NCI-H2227 (cell line): Measurements from ENCODE around the gene NEB.
A peak's percentile ranks its signal among the peaks of the same experiment; 100 is the strongest.

Experiments
- DNase-seq: peaks from one replicate; lab custom pipeline; 2025; ENCODE audit not compliant: unreplicated experiment; lab: John Stamatoyannopoulos, UW

Gene NEB

DNA sequence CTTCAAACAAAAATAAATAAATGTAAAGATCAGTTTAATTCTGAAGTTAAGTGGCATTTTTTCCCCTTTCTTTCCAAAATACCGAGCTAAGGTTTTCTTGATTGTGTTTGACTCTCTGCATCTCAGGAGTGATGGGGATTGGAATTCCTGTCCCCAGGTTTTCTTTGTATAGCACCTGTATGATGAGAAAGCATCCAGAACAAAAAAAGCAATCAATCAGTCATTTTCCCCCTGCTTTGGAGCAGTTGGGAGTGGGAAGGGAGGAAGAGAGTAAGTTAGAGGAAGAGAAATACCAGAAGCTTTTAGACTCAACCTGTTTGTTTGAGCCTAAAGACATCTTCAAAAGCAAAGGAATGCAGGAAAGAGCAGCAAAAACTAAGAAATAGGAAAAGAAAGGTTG, 236.1 kb downstream of the NEB start:
- no peak for DNase-seq

DNA sequence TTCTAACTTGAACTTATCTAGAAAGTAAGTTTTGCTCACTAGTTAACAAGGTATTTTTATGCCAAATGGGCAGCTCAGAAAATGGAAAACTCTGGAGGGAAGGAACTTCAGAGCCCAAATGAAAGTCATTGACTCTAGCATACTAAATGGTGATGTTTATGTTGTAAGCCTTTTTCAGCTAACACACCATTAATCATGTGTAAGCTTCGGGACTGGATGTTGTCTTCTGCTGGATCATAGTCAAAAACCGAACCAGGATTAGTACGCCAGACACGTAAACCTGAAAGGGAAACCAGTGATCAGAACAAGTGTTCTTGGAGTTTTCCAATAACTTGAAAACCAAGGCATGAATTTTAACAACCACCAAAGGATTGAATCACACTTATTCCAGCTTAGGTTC, 242.8 kb downstream of the NEB start:
- no peak for DNase-seq

GRCh38 chr2:151490276-151490675, 244.0 kb downstream of the NEB start:
- DNase-seq = no peak

GRCh38 chr2:151486053-151486452, 248.2 kb downstream of the NEB start:
- no peak for DNase-seq

DNA sequence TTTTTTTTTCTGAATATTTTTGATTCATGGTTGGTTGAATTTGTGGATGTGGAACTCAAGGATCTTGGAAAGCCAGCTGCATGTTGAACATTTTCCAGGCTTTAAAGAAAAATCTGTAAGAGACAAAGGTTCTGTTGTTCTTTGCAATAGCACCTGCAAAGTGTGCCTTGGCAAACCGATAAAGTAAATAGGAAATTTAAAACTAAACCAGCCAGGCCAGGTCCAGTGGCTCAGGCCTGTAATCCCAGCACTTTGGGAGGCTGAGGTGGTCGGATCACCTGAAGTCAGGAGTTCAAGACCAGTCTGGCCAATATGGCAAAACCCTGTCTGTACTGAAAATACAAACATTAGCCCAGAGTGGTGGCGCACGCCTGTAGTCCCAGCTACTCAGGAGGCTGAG, 250.2 kb downstream of the NEB start:
- DNase-seq = no peak

- DNase-seq = no peak
Measured at GRCh38 chr2:151483546-151483945, 250.7 kb downstream of the NEB start.

DNA sequence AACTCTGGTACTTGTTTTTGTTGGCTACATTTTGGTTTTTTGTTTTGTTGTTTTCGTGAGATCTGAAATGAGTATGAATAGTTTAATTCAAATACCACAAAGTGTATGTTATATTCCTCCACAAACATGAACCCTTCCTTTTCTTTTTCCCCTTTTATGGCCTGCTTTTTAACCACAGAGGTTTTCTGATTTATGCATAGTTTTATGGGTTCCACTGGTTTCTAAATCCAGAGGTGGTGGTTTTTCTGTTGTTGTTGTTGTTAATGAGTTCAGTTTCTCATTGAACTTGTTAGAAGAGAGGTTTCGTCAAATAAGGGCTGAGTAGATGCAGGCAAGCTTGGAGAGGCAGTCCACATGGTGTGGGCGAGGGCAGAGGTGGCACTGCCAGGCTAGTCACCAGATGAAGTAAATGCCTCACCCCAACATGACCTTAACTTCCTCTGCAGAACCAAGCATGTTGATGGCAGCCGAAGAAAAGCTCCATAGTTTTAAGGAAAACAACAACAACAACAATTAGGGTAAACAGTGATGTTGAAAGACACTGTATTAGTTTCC, 252.0 kb downstream of the NEB start:
- DNase-seq = no peak

- no peak for DNase-seq
Measured at GRCh38 chr2:151481744-151482143, 252.5 kb downstream of the NEB start.

DNA sequence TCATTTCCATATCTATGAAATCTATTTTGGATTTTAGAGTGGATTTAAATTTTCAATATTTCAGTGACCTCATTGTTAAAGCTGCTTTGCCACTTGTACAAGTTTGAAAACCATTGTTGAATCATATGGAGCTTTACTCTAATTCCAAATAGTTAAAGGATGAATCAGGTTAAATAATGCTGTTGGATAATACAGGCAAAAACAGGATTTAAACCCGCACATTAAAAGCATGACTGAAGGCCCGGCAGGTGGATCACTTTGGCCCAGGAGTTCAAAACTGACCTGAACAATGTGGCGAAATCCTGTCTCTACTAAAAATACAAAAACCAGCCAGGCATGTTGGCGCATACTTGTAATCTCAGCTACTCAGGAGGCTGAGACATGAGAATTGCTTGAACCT, 256.3 kb downstream of the NEB start:
- no peak for DNase-seq

GRCh38 chr2:151476287-151476686, 258.0 kb downstream of the NEB start:
- no peak for DNase-seq

DNA sequence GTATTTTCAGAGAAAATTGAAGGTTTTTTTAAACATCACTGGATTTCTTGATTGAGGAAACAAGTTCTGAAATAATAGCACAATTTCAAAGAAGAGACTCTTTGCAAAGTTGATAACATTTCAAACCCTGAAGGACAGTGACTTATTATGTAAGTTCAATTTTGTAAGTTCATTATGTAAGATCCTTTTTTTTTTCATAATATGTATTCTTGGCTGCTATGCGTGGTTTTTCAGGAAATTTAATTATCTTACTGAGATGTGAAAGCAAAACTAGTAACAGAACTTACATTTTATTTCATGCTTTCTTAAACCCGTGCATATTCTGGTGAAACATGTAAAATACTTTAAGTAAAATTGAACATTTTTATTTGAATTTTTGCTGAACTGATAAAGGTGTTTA, 259.2 kb downstream of the NEB start:
- DNase-seq = no peak

GRCh38 chr2:151472966-151473365, 261.3 kb downstream of the NEB start:
- DNase-seq = no peak

GRCh38 chr2:151470556-151470955, 263.7 kb downstream of the NEB start:
- DNase-seq = no peak

- DNase-seq = no peak
Measured at GRCh38 chr2:151465771-151466170, 268.5 kb downstream of the NEB start.

GRCh38 chr2:151459358-151459757, 274.9 kb downstream of the NEB start:
- no peak for DNase-seq

DNA sequence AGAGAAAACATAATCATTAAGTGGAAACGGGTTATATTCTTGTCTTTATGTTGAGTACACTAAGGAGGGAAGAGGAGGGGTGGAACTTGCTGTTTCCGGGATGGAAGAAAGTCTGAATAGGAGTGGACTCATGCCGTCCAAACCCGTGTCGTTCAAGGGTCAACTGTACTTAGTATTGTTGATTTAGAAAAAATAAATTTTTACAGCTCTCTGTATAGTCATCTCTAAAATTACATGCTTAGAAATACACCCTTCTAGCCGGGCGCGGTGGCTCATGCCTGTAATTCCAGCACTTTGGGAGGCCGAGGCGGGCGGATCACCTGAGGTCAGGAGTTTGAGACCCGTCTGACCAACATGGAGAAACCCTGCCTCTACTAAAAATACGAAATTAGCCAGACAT, 295.1 kb downstream of the NEB start:
- no peak for DNase-seq

DNA sequence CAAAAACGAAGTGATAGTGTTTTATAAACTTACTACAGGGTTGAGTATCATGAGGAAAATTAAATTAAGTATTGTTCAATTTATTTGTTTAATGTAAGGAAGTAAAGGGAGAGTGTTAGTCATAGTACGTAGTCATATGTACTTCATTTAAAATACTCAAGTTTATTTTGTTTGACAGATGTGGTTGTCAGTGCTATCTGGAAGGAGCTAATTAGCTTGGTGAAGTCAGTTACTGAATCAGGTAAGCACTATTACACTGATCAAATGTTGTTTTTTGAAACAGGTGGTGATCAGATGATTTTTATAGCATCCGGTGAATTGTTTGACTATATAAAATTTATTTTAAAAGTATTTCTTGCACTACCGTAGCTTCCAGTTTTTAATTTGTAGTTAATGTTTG, 295.8 kb downstream of the NEB start:
- DNase-seq = no peak

- peak; percentile 42 for DNase-seq
Measured at GRCh38 chr2:151437630-151438029, 296.6 kb downstream of the NEB start.
